Measurements from ENCODE around the gene RGS7. TPM values are rescaled to one million over a fixed set of nuclear protein-coding genes. Genes with fewer than 3 reads are reported as not detected.
"Not testable (repeated sequence)": the region's sequence is repeated elsewhere in the genome, so short reads cannot be mapped to it uniquely, and the experiment has no call there.

Gene RGS7
- total RNA-seq, 1 donor from 2014 or later, result 0.18 TPM

- peaks cover 2% of the 10 kb centered on the region for H3K9me3 Mint-ChIP-seq (ENCODE audit: unreplicated experiment)
- TF ChIP-seq EZH2 (IDR thresholded peaks at IDR 0.05; ENCODE audit: insufficient read depth, low read length), result no peak
- TF ChIP-seq, protein P1, sequence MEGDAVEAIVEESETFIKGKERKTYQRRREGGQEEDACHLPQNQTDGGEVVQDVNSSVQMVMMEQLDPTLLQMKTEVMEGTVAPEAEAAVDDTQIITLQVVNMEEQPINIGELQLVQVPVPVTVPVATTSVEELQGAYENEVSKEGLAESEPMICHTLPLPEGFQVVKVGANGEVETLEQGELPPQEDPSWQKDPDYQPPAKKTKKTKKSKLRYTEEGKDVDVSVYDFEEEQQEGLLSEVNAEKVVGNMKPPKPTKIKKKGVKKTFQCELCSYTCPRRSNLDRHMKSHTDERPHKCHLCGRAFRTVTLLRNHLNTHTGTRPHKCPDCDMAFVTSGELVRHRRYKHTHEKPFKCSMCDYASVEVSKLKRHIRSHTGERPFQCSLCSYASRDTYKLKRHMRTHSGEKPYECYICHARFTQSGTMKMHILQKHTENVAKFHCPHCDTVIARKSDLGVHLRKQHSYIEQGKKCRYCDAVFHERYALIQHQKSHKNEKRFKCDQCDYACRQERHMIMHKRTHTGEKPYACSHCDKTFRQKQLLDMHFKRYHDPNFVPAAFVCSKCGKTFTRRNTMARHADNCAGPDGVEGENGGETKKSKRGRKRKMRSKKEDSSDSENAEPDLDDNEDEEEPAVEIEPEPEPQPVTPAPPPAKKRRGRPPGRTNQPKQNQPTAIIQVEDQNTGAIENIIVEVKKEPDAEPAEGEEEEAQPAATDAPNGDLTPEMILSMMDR (IDR thresholded peaks at IDR 0.05; ENCODE audit: insufficient read depth, low read depth, low read length), result no peak
Observed at GRCh38 chr1:241167121-241167630, 189.8 kb downstream of the RGS7 start.

GRCh38 chr1:241166625-241167024, 190.4 kb downstream of the RGS7 start:
- peaks cover 2% of the 10 kb centered on the region for H3K9me3 Mint-ChIP-seq (ENCODE audit: unreplicated experiment)
- Histone ChIP-seq H3K27me3 (ENCODE audit: insufficient read depth, low read length) (no peaks in the 10 kb centered on the region), H3K4me3 (ENCODE audit: insufficient read depth, low read depth, low read length) (no peak overlapping the region), H3K79me2 (ENCODE audit: insufficient read depth, low read length) (no peaks in the 10 kb centered on the region), H3K9me3 (ENCODE audit: insufficient read depth, low read depth, low read length) (no peaks in the 10 kb centered on the region), H3K4me1 (ENCODE audit: insufficient read depth, low read length) (no peaks in the 10 kb centered on the region), H3K9ac (ENCODE audit: low read length) (no peak overlapping the region), H3K36me3 (ENCODE audit: insufficient read depth, low read length) (no peaks in the 10 kb centered on the region), H4K20me1 (ENCODE audit: insufficient read depth, low read length) (no peaks in the 10 kb centered on the region), H3K27ac (ENCODE audit: low read depth, low read length) (no peak overlapping the region), H3K4me2 (ENCODE audit: low read length) (no peak overlapping the region), H2AFZ (ENCODE audit: low read depth, low read length) (no peak overlapping the region)
- peaks cover 8% of the 10 kb centered on the region for H3K27me3 Mint-ChIP-seq (ENCODE audit: low read depth, unreplicated experiment)
- H3K4me3 Mint-ChIP-seq (ENCODE audit: unreplicated experiment), result no peak overlapping the region
- no peaks in the 10 kb centered on the region for H3K4me1 Mint-ChIP-seq (ENCODE audit: low read depth, unreplicated experiment)
- H3K27ac Mint-ChIP-seq (ENCODE audit: unreplicated experiment), result no peak overlapping the region
- no peaks in the 10 kb centered on the region for H3K36me3 Mint-ChIP-seq (ENCODE audit: low read depth, unreplicated experiment)
- DNase-seq (ENCODE audit: low read depth) (no peak), FAIRE-seq (no peak)
- no peak for TF ChIP-seq EZH2 (IDR thresholded peaks at IDR 0.05; ENCODE audit: insufficient read depth, low read length)
- TF ChIP-seq, protein P1 (IDR thresholded peaks at IDR 0.05; ENCODE audit: insufficient read depth, low read depth, low read length), result no peak

More at GRCh38 chr1:241167121-241167630, 189.8 kb downstream of the RGS7 start:
- Histone ChIP-seq H3K4me1 (ENCODE audit: insufficient read depth, low read length) (no peaks in the 10 kb centered on the region), H3K36me3 (ENCODE audit: insufficient read depth, low read length) (no peaks in the 10 kb centered on the region), H3K79me2 (ENCODE audit: insufficient read depth, low read length) (no peaks in the 10 kb centered on the region), H3K27me3 (ENCODE audit: insufficient read depth, low read length) (no peaks in the 10 kb centered on the region), H3K9ac (ENCODE audit: low read length) (no peak overlapping the region), H3K4me2 (ENCODE audit: low read length) (no peak overlapping the region), H2AFZ (ENCODE audit: low read depth, low read length) (no peak overlapping the region), H3K4me3 (ENCODE audit: insufficient read depth, low read depth, low read length) (no peak overlapping the region), H4K20me1 (ENCODE audit: insufficient read depth, low read length) (no peaks in the 10 kb centered on the region), H3K9me3 (ENCODE audit: insufficient read depth, low read depth, low read length) (no peaks in the 10 kb centered on the region), H3K27ac (ENCODE audit: low read depth, low read length) (no peak overlapping the region)
- FAIRE-seq, result no peak
- Mint-ChIP-seq H3K4me1 (ENCODE audit: low read depth, unreplicated experiment) (no peaks in the 10 kb centered on the region), H3K27me3 (ENCODE audit: low read depth, unreplicated experiment) (peaks cover 7% of the 10 kb centered on the region), H3K27ac (ENCODE audit: unreplicated experiment) (no peak overlapping the region), H3K36me3 (ENCODE audit: low read depth, unreplicated experiment) (no peaks in the 10 kb centered on the region), H3K4me3 (ENCODE audit: unreplicated experiment) (no peak overlapping the region)
- no peak for DNase-seq (ENCODE audit: low read depth)

GRCh38 chr1:241165256-241165655, 191.7 kb downstream of the RGS7 start:
- not testable (repeated sequence) for H3K27me3 Mint-ChIP-seq (ENCODE audit: low read depth, unreplicated experiment); H3K9me3 Mint-ChIP-seq (ENCODE audit: unreplicated experiment); H3K4me3 ChIP-seq (ENCODE audit: insufficient read depth, low read depth, low read length); H3K27ac Mint-ChIP-seq (ENCODE audit: unreplicated experiment); H3K27ac ChIP-seq (ENCODE audit: low read depth, low read length); H3K36me3 ChIP-seq (ENCODE audit: insufficient read depth, low read length); H2AFZ ChIP-seq (ENCODE audit: low read depth, low read length); H3K27me3 ChIP-seq (ENCODE audit: insufficient read depth, low read length); H4K20me1 ChIP-seq (ENCODE audit: insufficient read depth, low read length); H3K9ac ChIP-seq (ENCODE audit: low read length); H3K9me3 ChIP-seq (ENCODE audit: insufficient read depth, low read depth, low read length); H3K36me3 Mint-ChIP-seq (ENCODE audit: low read depth, unreplicated experiment); H3K4me2 ChIP-seq (ENCODE audit: low read length); DNase-seq (ENCODE audit: low read depth); H3K4me3 Mint-ChIP-seq (ENCODE audit: unreplicated experiment); H3K4me1 ChIP-seq (ENCODE audit: insufficient read depth, low read length); FAIRE-seq; H3K4me1 Mint-ChIP-seq (ENCODE audit: low read depth, unreplicated experiment); H3K79me2 ChIP-seq (ENCODE audit: insufficient read depth, low read length)

Measured in astrocyte (in vitro differentiated cells and primary cell).